HG03060 (cell line): ENCODE measurements around the gene OPRD1.
"Not testable (repeated sequence)": the region's sequence is repeated elsewhere in the genome, so short reads cannot be mapped to it uniquely, and the experiment has no call there.

Source experiments
- ATAC-seq: cut with Tn5 transposase; IDR thresholded peaks from one replicate; pipeline ENCODE4 v1.9.1; 2021; ENCODE audit warnings: low read depth, moderate number of reproducible peaks; ENCODE audit not compliant: unreplicated experiment

Gene OPRD1

GRCh38 chr1:28836421-28836956 is 24.5 kb downstream of the OPRD1 start:
- no peak for ATAC-seq

GRCh38 chr1:28840928-28841544 is 29.1 kb downstream of the OPRD1 start:
- ATAC-seq = no peak

- ATAC-seq = no peak
These were observed 34.0 kb downstream of the OPRD1 start for GRCh38 chr1:28845786-28846543.

- not testable (repeated sequence) for ATAC-seq
These were observed 35.2 kb downstream of the OPRD1 start for GRCh38 chr1:28847207-28847606.

- ATAC-seq = no peak
These were observed 36.4 kb downstream of the OPRD1 start for GRCh38 chr1:28848416-28848815.

GRCh38 chr1:28853093-28853742 is 41.2 kb downstream of the OPRD1 start:
- no peak for ATAC-seq

- not testable (repeated sequence) for ATAC-seq
These were observed 42.4 kb downstream of the OPRD1 start for GRCh38 chr1:28854406-28854805.

GRCh38 chr1:28855046-28855445 is 43.1 kb downstream of the OPRD1 start:
- ATAC-seq = no peak

- no peak for ATAC-seq
These were observed 43.5 kb downstream of the OPRD1 start for GRCh38 chr1:28855469-28855951.

- ATAC-seq = no peak
These were observed 44.0 kb downstream of the OPRD1 start for GRCh38 chr1:28855969-28856368.

GRCh38 chr1:28860332-28861073 is 48.5 kb downstream of the OPRD1 start:
- ATAC-seq = peak; percentile 74

GRCh38 chr1:28862571-28863403 is 50.8 kb downstream of the OPRD1 start:
- no peak for ATAC-seq

GRCh38 chr1:28864695-28865094 is 52.7 kb downstream of the OPRD1 start:
- no peak for ATAC-seq

GRCh38 chr1:28865997-28866650 is 54.2 kb downstream of the OPRD1 start:
- no peak for ATAC-seq

GRCh38 chr1:28867850-28868249 is 55.9 kb downstream of the OPRD1 start:
- ATAC-seq = no peak

- no peak for ATAC-seq
These were observed 58.0 kb downstream of the OPRD1 start for GRCh38 chr1:28869952-28870351.

GRCh38 chr1:28871631-28872401 is 59.8 kb downstream of the OPRD1 start:
- no peak for ATAC-seq

- ATAC-seq = not testable (repeated sequence)
These were observed 63.2 kb downstream of the OPRD1 start for GRCh38 chr1:28875134-28875533.
